Glutamatergic neuron (in vitro differentiated cells): ENCODE data around the gene SFTPD. TPM values are rescaled to one million over a fixed set of nuclear protein-coding genes. Genes with fewer than 3 reads are reported as not detected.

Experiments used
- DNase-seq: peaks from one replicate; pipeline ENCODE4 v3.0.0; 2022
- H3K27ac Mint-ChIP-seq: one replicate; pipeline ENCODE4 v1.8.0; 2020; ENCODE audit warnings: mild to moderate bottlenecking, mixed read lengths, inconsistent platforms; ENCODE audit not compliant: unreplicated experiment
- H3K27me3 Mint-ChIP-seq: one replicate; pipeline ENCODE4 v1.8.0; 2020; ENCODE audit warnings: mild to moderate bottlenecking, moderate library complexity, mixed read lengths, inconsistent platforms; ENCODE audit not compliant: unreplicated experiment
- H3K36me3 Mint-ChIP-seq: one replicate; pipeline ENCODE4 v1.8.0; 2020; ENCODE audit warnings: mild to moderate bottlenecking, mixed read lengths, inconsistent platforms; ENCODE audit not compliant: unreplicated experiment
- H3K4me1 Mint-ChIP-seq: one replicate; pipeline ENCODE4 v1.8.0; 2020; ENCODE audit warnings: mild to moderate bottlenecking, low read depth, mixed read lengths, inconsistent platforms; ENCODE audit not compliant: unreplicated experiment
- H3K4me3 Mint-ChIP-seq: one replicate; pipeline ENCODE4 v1.8.0; 2020; ENCODE audit warnings: mild to moderate bottlenecking, mixed read lengths, inconsistent platforms; ENCODE audit not compliant: unreplicated experiment
- H3K9me3 Mint-ChIP-seq: one replicate; pipeline ENCODE4 v1.8.0; 2020; ENCODE audit warnings: mild to moderate bottlenecking, moderate library complexity, mixed read lengths, inconsistent platforms; ENCODE audit not compliant: unreplicated experiment
- total RNA-seq: library from RNA; stranded (reverse); fragmentation: NEBNext Ultra II Directional; extraction: Animal tissue kit (Norgen Biotek cat#: 25700); gene quantifications from one replicate; pipeline ENCODE4 v1.2.1, GENCODE V29; 2021; ENCODE audit not compliant: unreplicated experiment
- TF ChIP-seq, protein P1 (sequence below): fragments of 200-600 bp; sonication (generic); IDR thresholded peaks from one replicate; pipeline ENCODE4 v1.5.0; 2021; ENCODE audit not compliant: partially characterized antibody, unreplicated experiment

Gene SFTPD
- total RNA-seq, 1 donor from 2014 or later, result 0.51 TPM

DNA sequence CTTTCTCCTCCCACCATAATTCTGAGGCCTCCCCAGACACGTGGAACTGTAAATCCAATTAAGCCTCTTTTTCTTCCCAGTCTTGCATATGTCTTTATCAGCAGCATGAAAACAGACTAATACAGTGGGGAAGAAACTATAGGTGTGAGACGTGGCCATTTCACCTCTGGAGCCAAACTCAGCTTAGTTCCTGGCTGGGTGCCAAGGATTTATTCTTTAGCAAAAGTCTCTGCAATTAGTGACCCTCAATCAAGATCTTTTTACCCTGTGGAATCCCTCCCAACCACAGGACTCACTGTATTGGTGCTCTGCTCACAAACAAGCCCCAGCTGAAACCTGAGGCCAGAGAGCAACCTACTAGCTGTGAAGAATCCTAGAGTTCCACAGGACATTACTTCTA, 28.1 kb upstream of the SFTPD start:
- TF ChIP-seq, protein P1, sequence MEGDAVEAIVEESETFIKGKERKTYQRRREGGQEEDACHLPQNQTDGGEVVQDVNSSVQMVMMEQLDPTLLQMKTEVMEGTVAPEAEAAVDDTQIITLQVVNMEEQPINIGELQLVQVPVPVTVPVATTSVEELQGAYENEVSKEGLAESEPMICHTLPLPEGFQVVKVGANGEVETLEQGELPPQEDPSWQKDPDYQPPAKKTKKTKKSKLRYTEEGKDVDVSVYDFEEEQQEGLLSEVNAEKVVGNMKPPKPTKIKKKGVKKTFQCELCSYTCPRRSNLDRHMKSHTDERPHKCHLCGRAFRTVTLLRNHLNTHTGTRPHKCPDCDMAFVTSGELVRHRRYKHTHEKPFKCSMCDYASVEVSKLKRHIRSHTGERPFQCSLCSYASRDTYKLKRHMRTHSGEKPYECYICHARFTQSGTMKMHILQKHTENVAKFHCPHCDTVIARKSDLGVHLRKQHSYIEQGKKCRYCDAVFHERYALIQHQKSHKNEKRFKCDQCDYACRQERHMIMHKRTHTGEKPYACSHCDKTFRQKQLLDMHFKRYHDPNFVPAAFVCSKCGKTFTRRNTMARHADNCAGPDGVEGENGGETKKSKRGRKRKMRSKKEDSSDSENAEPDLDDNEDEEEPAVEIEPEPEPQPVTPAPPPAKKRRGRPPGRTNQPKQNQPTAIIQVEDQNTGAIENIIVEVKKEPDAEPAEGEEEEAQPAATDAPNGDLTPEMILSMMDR, result no peak
- Mint-ChIP-seq H3K36me3 (peaks cover 11% of the 10 kb centered on the region), H3K4me1 (no peaks in the 10 kb centered on the region), H3K27me3 (peaks cover 10% of the 10 kb centered on the region), H3K27ac (no peak overlapping the region), H3K4me3 (no peak overlapping the region), H3K9me3 (peaks cover 5% of the 10 kb centered on the region)
- DNase-seq, result no peak

DNA sequence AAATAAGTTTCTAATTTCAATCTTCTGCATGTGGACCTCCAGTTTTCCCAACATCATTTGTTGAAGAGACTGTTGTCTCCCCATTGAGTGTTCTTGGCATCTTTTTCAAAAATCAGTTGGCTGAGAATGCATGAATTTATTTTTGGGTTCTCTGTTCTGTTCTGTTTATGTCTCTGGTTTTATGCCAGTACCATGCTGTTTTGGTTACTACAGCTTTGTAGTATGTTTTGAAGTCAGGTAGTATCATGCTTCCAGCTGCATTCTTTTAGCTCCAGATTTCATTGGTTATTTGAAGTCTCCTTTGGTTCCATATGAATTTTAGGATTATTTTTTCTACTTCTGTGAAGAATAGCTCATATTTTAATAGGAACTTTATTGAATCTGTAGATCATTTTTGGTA, 21.2 kb upstream of the SFTPD start:
- Mint-ChIP-seq H3K4me3 (no peak overlapping the region), H3K27ac (no peak overlapping the region), H3K27me3 (no peaks in the 10 kb centered on the region), H3K4me1 (no peaks in the 10 kb centered on the region), H3K9me3 (peaks cover 4% of the 10 kb centered on the region), H3K36me3 (peaks cover 6% of the 10 kb centered on the region)
- TF ChIP-seq, protein P1, result no peak
- no peak for DNase-seq

DNA sequence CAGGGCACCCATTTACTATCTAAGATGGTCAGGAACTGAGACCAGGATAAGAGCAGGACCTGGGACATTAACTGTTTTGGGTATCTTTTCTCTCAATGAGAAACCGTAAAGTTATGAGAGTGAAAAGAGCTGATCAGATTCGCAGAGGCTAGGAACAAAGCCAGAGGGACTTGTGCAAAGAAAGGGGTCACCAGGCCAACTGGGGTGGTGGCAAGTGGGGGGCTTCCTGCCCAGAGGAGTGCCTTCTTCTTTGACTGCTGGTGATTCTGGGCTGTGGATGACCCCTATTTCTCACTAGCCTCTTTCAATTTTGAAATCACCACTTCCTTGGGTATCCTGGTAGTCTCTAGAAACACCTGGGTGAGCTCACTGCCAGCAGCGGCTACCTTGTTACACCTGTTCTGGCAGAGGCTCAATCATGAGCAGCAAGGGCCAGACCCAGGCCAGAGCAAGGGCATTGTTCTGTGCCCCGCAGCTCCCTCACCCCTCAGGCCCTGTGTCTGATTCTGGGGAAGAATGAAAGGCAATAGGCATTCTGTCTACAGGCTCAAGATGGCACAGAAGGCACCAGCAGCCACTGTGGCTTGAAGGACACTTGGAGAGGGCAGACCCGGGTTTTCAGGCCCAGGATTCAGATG, 999 bp downstream of the SFTPD start:
- Mint-ChIP-seq H3K36me3 (peaks cover 8% of the 10 kb centered on the region), H3K4me1 (no peaks in the 10 kb centered on the region), H3K9me3 (no peaks in the 10 kb centered on the region), H3K4me3 (no peak overlapping the region), H3K27ac (no peak overlapping the region), H3K27me3 (no peaks in the 10 kb centered on the region)
- no peak for DNase-seq
- TF ChIP-seq, protein P1, result no peak

DNA sequence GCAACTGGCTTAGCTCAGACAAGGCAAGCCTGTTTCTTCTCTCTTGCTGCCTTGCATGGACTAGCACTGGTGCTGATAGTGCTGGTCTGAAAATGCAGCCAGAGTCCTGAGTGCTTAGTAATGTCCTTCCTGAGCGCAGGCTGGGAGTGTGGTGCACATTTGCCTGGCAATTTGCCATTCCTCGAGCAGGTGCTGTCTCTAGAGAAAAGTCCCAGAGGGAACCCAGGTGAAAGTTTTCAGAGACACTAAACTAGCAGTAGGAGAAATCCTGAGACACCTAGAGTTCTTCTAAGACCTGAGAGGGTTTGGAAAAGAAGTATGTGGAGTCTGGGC, 1.9 kb downstream of the SFTPD start:
- Mint-ChIP-seq H3K27ac (no peak overlapping the region), H3K36me3 (peaks cover 8% of the 10 kb centered on the region), H3K4me1 (no peaks in the 10 kb centered on the region), H3K9me3 (no peaks in the 10 kb centered on the region), H3K4me3 (no peak overlapping the region), H3K27me3 (no peaks in the 10 kb centered on the region)
- TF ChIP-seq, protein P1, result no peak
- no peak for DNase-seq

DNA sequence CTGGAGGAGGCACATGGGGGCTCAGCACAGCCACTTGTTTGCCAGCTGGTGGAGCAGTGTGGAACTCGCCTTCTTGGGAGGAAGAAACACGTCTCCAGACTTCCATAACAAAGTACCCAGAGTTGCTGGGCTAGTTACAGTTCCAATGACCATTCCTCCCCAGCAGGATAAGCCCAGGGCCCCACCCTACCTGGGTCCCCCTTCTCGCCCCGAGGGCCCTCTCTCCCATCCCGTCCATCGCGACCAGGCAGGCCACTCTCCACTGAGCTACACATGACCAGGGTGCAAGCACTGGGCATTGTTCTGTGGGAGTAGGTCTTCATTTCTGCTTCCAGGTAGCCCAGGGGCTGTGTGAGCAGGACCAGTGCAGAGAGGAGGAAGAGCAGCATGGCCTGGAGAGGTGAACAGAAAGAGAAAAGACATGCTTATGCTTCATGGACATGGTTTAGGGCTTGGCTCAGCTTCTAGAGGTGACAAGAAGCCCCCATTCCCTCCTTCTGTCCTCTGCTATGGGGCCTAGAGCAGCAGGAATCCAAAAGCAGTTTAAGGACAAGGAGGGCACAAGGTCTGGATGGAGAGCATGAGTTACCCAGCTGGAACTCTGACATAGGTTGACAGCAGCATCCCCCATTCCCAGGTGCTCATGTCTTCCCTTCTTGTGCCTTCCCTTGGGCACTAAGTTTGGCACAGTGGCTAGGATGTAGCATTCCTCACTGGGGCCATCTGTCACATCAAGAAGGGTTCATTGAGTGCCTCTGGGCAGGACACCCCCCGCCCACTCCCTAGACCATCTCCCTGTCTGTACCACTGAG, 2.4 kb downstream of the SFTPD start:
- Mint-ChIP-seq H3K9me3 (no peaks in the 10 kb centered on the region), H3K4me3 (no peak overlapping the region), H3K4me1 (no peaks in the 10 kb centered on the region), H3K36me3 (peaks cover 6% of the 10 kb centered on the region), H3K27me3 (no peaks in the 10 kb centered on the region), H3K27ac (no peak overlapping the region)
- TF ChIP-seq, protein P1, result no peak
- no peak for DNase-seq
